ENCODE data around the gene PPARD.

Gene PPARD

GRCh38 chr6:35468980-35469750, 126.8 kb downstream of the PPARD start:
- Histone ChIP-seq H3K9me3 (no peaks in the 10 kb centered on the region), H3K27me3 (ENCODE audit: low read depth) (no peaks in the 10 kb centered on the region), H3K4me1 (peaks cover 16% of the 10 kb centered on the region), H3K4me3 (peak overlapping the region; percentile 98), H3K36me3 (replicated peaks) (peaks cover 71% of the 10 kb centered on the region)
- DNase-seq (ENCODE audit: low spot score in 2 of 2): peak in 1 of 2 experiments; percentile 37
- in situ Hi-C loops (cut with MboI; ENCODE audit: low sequenced_read_pairs): no loop called here

- peaks cover 79% of the 10 kb centered on the region for H3K36me3 ChIP-seq (replicated peaks)
- H3K9me3 ChIP-seq: no peaks in the 10 kb centered on the region
- H3K4me3 ChIP-seq: peak overlapping the region; percentile 98
- DNase-seq (ENCODE audit: low spot score in 2 of 2): peak in 1 of 2 experiments; percentile 68
- no peaks in the 10 kb centered on the region for H3K27me3 ChIP-seq (ENCODE audit: low read depth)
- in situ Hi-C loops (cut with MboI; ENCODE audit: low sequenced_read_pairs): no loop called here
- peaks cover 16% of the 10 kb centered on the region for H3K4me1 ChIP-seq
These were observed 127.6 kb downstream of the PPARD start for GRCh38 chr6:35469751-35470662.

GRCh38 chr6:35470663-35471120, 128.3 kb downstream of the PPARD start:
- Histone ChIP-seq H3K36me3 (replicated peaks) (peaks cover 77% of the 10 kb centered on the region), H3K4me1 (peaks cover 16% of the 10 kb centered on the region), H3K27me3 (ENCODE audit: low read depth) (no peaks in the 10 kb centered on the region), H3K4me3 (peak overlapping the region; percentile 98), H3K9me3 (no peaks in the 10 kb centered on the region)
- DNase-seq (ENCODE audit: low spot score in 2 of 2): peak in 1 of 2 experiments; percentile 46
- in situ Hi-C loops (cut with MboI; ENCODE audit: low sequenced_read_pairs): no loop called here

GRCh38 chr6:35471836-35472345, 129.5 kb downstream of the PPARD start:
- H3K36me3 ChIP-seq (replicated peaks): peaks cover 65% of the 10 kb centered on the region

GRCh38 chr6:35473075-35473849, 130.9 kb downstream of the PPARD start:
- Histone ChIP-seq H3K27me3 (ENCODE audit: low read depth) (no peaks in the 10 kb centered on the region), H3K9me3 (no peaks in the 10 kb centered on the region), H3K4me1 (peaks cover 11% of the 10 kb centered on the region), H3K4me3 (no peak overlapping the region), H3K36me3 (replicated peaks) (peaks cover 62% of the 10 kb centered on the region)
- in situ Hi-C loops (cut with MboI; ENCODE audit: low sequenced_read_pairs): no loop called here
- DNase-seq (ENCODE audit: low spot score in 2 of 2): peak in 1 of 2 experiments; percentile 51

More at GRCh38 chr6:35471836-35472345, 129.5 kb downstream of the PPARD start:
- Histone ChIP-seq H3K9me3 (no peaks in the 10 kb centered on the region), H3K4me3 (peak overlapping the region; percentile 98; the same call in 1 of the 2 replicates), H3K27me3 (ENCODE audit: low read depth) (no peaks in the 10 kb centered on the region), H3K4me1 (peaks cover 16% of the 10 kb centered on the region)
- peak in 1 of 2 experiments; percentile 42 for DNase-seq (ENCODE audit: low spot score in 2 of 2)
- in situ Hi-C loops (cut with MboI; ENCODE audit: low sequenced_read_pairs): no loop called here

- peaks cover 11% of the 10 kb centered on the region for H3K4me1 ChIP-seq
- in situ Hi-C loops (cut with MboI; ENCODE audit: low sequenced_read_pairs): no loop called here
- no peak overlapping the region for H3K4me3 ChIP-seq
- no peaks in the 10 kb centered on the region for H3K27me3 ChIP-seq (ENCODE audit: low read depth)
- H3K9me3 ChIP-seq: no peaks in the 10 kb centered on the region
- DNase-seq (ENCODE audit: low spot score in 2 of 2): peak in 1 of 2 experiments; percentile 49
- H3K36me3 ChIP-seq (replicated peaks): peaks cover 57% of the 10 kb centered on the region
These were observed 131.4 kb downstream of the PPARD start for GRCh38 chr6:35473850-35474130.

GRCh38 chr6:35474131-35474941, 132.0 kb downstream of the PPARD start:
- peak in 1 of 2 experiments; percentile 50 for DNase-seq (ENCODE audit: low spot score in 2 of 2)
- in situ Hi-C loops (cut with MboI; ENCODE audit: low sequenced_read_pairs): no loop called here
- H3K36me3 ChIP-seq (replicated peaks): peaks cover 52% of the 10 kb centered on the region

GRCh38 chr6:35474942-35475570, 132.7 kb downstream of the PPARD start:
- Histone ChIP-seq H3K9me3 (no peaks in the 10 kb centered on the region), H3K4me1 (peaks cover 11% of the 10 kb centered on the region), H3K36me3 (replicated peaks) (peaks cover 44% of the 10 kb centered on the region), H3K4me3 (no peak overlapping the region), H3K27me3 (ENCODE audit: low read depth) (no peaks in the 10 kb centered on the region)
- in situ Hi-C loops (cut with MboI; ENCODE audit: low sequenced_read_pairs): no loop called here
- DNase-seq (ENCODE audit: low spot score in 2 of 2): peak in 1 of 2 experiments; percentile 45

More at GRCh38 chr6:35474131-35474941, 132.0 kb downstream of the PPARD start:
- Histone ChIP-seq H3K4me1 (peaks cover 11% of the 10 kb centered on the region), H3K4me3 (no peak overlapping the region), H3K27me3 (ENCODE audit: low read depth) (no peaks in the 10 kb centered on the region), H3K9me3 (no peaks in the 10 kb centered on the region)

GRCh38 chr6:35475573-35475972, 133.2 kb downstream of the PPARD start:
- Histone ChIP-seq H3K27me3 (ENCODE audit: low read depth) (no peaks in the 10 kb centered on the region), H3K36me3 (replicated peaks) (peaks cover 39% of the 10 kb centered on the region), H3K4me3 (no peak overlapping the region), H3K4me1 (peaks cover 8% of the 10 kb centered on the region), H3K9me3 (no peaks in the 10 kb centered on the region)
- in situ Hi-C loops (cut with MboI; ENCODE audit: low sequenced_read_pairs): no loop called here
- no peak for DNase-seq (ENCODE audit: low spot score in 2 of 2)

GRCh38 chr6:35476004-35476403, 133.6 kb downstream of the PPARD start:
- H3K4me3 ChIP-seq: no peak overlapping the region
- H3K4me1 ChIP-seq: peaks cover 4% of the 10 kb centered on the region; the same call in 1 of the 2 replicates
- no peaks in the 10 kb centered on the region for H3K27me3 ChIP-seq (ENCODE audit: low read depth)
- in situ Hi-C loops (cut with MboI; ENCODE audit: low sequenced_read_pairs): no loop called here
- H3K9me3 ChIP-seq: no peaks in the 10 kb centered on the region
- peaks cover 35% of the 10 kb centered on the region for H3K36me3 ChIP-seq (replicated peaks)
- peak in 1 of 2 experiments; percentile 36 for DNase-seq (ENCODE audit: low spot score in 2 of 2)

GRCh38 chr6:35477028-35477427, 134.7 kb downstream of the PPARD start:
- Histone ChIP-seq H3K4me1 (peaks cover under 1% of the 10 kb centered on the region; the same call in 1 of the 2 replicates), H3K36me3 (replicated peaks) (peaks cover 25% of the 10 kb centered on the region), H3K9me3 (no peaks in the 10 kb centered on the region), H3K27me3 (ENCODE audit: low read depth) (no peaks in the 10 kb centered on the region), H3K4me3 (no peak overlapping the region)
- no peak for DNase-seq (ENCODE audit: low spot score in 2 of 2)
- in situ Hi-C loops (cut with MboI; ENCODE audit: low sequenced_read_pairs): no loop called here

Data from HAP-1 (cell line).